H1 (cell line): ENCODE results near the gene KLK12. TPM values are rescaled to one million over a fixed set of nuclear protein-coding genes. Genes with fewer than 3 reads are reported as not detected.

Source experiments
- CTCF ChIA-PET: fragments of 300-600 bp; sonication (Branson Sonifier 250); formaldehyde crosslinking; loops from one replicate; lab custom pipeline; 2021; ENCODE audit not compliant: partially characterized antibody; lab: Charles Lee
- POLR2A ChIA-PET: fragments of 300-600 bp; sonication (Branson Sonifier 250); formaldehyde crosslinking; loops from one replicate; lab custom pipeline; 2021; ENCODE audit warnings: inconsistent platforms; ENCODE audit not compliant: partially characterized antibody; lab: Charles Lee
- DNase-seq, 2 experiments: peaks; one replicate each; pipeline versions ENCODE4 v3.0.0 to v3.0.0-alpha.2; 2010 to 2022; ENCODE audit warnings: low spot score in 2 of 2, low read depth in 1 of 2, mixed read lengths in 1 of 2
- FAIRE-seq: peaks from 2 replicates; lab custom pipeline; 2011; peaks lifted over from hg19 to GRCh38; lab: Jason Lieb, UNC
- H2AFZ ChIP-seq: 2 replicates; pipeline ENCODE4 v1.8.1; 2012; ENCODE audit warnings: low read length, inconsistent platforms
- H2AK5ac ChIP-seq: 2 replicates; pipeline ENCODE4 v1.6.1; 2013; ENCODE audit warnings: low read depth, low read length
- H2BK120ac ChIP-seq: replicated peaks from 2 replicates; pipeline ENCODE3; 2013; ENCODE audit warnings: low read depth, low read length, inconsistent platforms
- H2BK12ac ChIP-seq: 2 replicates; pipeline ENCODE4 v1.6.1; 2013; ENCODE audit warnings: low read depth, low read length
- H2BK15ac ChIP-seq: 2 replicates; pipeline ENCODE4 v1.6.1; 2013; ENCODE audit warnings: low read length
- H2BK20ac ChIP-seq: 2 replicates; pipeline ENCODE4 v1.6.1; 2013; ENCODE audit warnings: low read length
- H2BK5ac ChIP-seq: 2 replicates; pipeline ENCODE4 v1.6.1; 2013; ENCODE audit warnings: low read depth, low read length
- H3K14ac ChIP-seq: 2 replicates; pipeline ENCODE4 v1.6.1; 2013; ENCODE audit warnings: inconsistent platforms; ENCODE audit not compliant: insufficient read length
- H3K18ac ChIP-seq: 2 replicates; pipeline ENCODE4 v1.6.1; 2013; ENCODE audit warnings: low read length; ENCODE audit errors: extremely low read depth
- H3K23ac ChIP-seq: 2 replicates; pipeline ENCODE4 v1.6.1; 2013; ENCODE audit warnings: inconsistent platforms; ENCODE audit not compliant: insufficient read length
- H3K23me2 ChIP-seq: 2 replicates; pipeline ENCODE4 v1.6.1; 2013; ENCODE audit warnings: low read depth, low read length
- H3K27ac ChIP-seq: 2 replicates; pipeline ENCODE4 v1.6.1; 2011; ENCODE audit warnings: low read depth, low read length, inconsistent platforms
- H3K27me3 ChIP-seq, 4 experiments: replicated peaks in 1 of 4; 1 replicate in 1 of 4; 2 replicates in 3 of 4; pipeline versions ENCODE4 v1.6.1 to v1.8.1; 2011 to 2013; ENCODE audit warnings: low read length in 3 of 4, mild to moderate bottlenecking in 3 of 4, inconsistent platforms in 2 of 4, mixed read lengths in 2 of 4, moderate library complexity in 1 of 4; ENCODE audit not compliant: control insufficient read depth in 3 of 4, insufficient read depth in 3 of 4; ENCODE audit errors: extremely low read depth in 1 of 4
- H3K36me3 ChIP-seq, 4 experiments: 2 replicates each; pipeline versions ENCODE4 v1.6.1 to v1.8.1; 2011 to 2013; ENCODE audit warnings: mild to moderate bottlenecking in 4 of 4, low read length in 3 of 4, moderate library complexity in 2 of 4, control low read depth in 1 of 4, inconsistent platforms in 1 of 4; ENCODE audit not compliant: insufficient read depth in 4 of 4, control insufficient read depth in 2 of 4
- H3K4ac ChIP-seq: replicated peaks from 2 replicates; pipeline ENCODE3; 2013; ENCODE audit warnings: low read length, low read depth, mixed read lengths, inconsistent platforms; ENCODE audit not compliant: insufficient read length
- H3K4me1 ChIP-seq, 4 experiments: replicated peaks in 1 of 4; 1 replicate in 1 of 4; 2 replicates in 3 of 4; pipeline versions ENCODE4 v1.6.1 to v1.8.1; 2011 to 2013; ENCODE audit warnings: low read length in 3 of 4, inconsistent platforms in 2 of 4, mixed read lengths in 1 of 4; ENCODE audit not compliant: insufficient read depth in 4 of 4, control insufficient read depth in 3 of 4
- H3K4me2 ChIP-seq, 2 experiments: 2 replicates each; pipeline versions ENCODE4 v1.6.1 to v1.8.1; 2011 to 2013; ENCODE audit warnings: low read depth in 2 of 2, low read length in 2 of 2, control low read depth in 1 of 2, inconsistent platforms in 1 of 2, mild to moderate bottlenecking in 1 of 2; ENCODE audit not compliant: insufficient read depth in 1 of 2
- H3K4me3 ChIP-seq, 4 experiments: fragments of 200-600, 300-600 bp in 1 of 4; sonication (generic), shearing (Covaris generic), sonication (Bioruptor Twin) in 1 of 4; 2 replicates each; pipeline versions ENCODE4 v1.5.1 to v1.8.1; 2011 to 2016; ENCODE audit warnings: low read length in 4 of 4, low read depth in 3 of 4, control low read depth in 2 of 4, inconsistent platforms in 2 of 4, mild to moderate bottlenecking in 2 of 4, mixed read lengths in 1 of 4, moderate library complexity in 1 of 4; ENCODE audit not compliant: insufficient read depth in 2 of 4; ENCODE audit errors: extremely low read depth in 1 of 4
- H3K56ac ChIP-seq: replicated peaks from 2 replicates; pipeline ENCODE3; 2013; ENCODE audit warnings: low read depth, mild to moderate bottlenecking, mixed read lengths, low read length, inconsistent platforms; ENCODE audit not compliant: insufficient read length
- H3K79me1 ChIP-seq: 2 replicates; pipeline ENCODE4 v1.6.1; 2013; ENCODE audit warnings: low read depth, low read length, control low read depth
- H3K79me2 ChIP-seq, 2 experiments: 2 replicates each; pipeline versions ENCODE4 v1.6.1 to v1.8.1; 2012 to 2013; ENCODE audit warnings: low read length in 2 of 2, mild to moderate bottlenecking in 2 of 2, inconsistent platforms in 1 of 2; ENCODE audit not compliant: insufficient read depth in 2 of 2, control insufficient read depth in 1 of 2
- H3K9ac ChIP-seq, 4 experiments: replicated peaks in 1 of 4; 1 replicate in 1 of 4; 2 replicates in 3 of 4; pipeline versions ENCODE4 v1.6.1 to v1.8.1; 2011 to 2013; ENCODE audit warnings: low read depth in 3 of 4, low read length in 3 of 4, control low read depth in 2 of 4, mild to moderate bottlenecking in 2 of 4, moderate library complexity in 2 of 4, inconsistent platforms in 1 of 4; ENCODE audit errors: extremely low read depth in 1 of 4
- H3K9me3 ChIP-seq, 2 experiments: 2 replicates each; pipeline versions ENCODE4 v1.6.1 to v1.8.1; 2012 to 2013; ENCODE audit warnings: mild to moderate bottlenecking in 2 of 2, moderate library complexity in 2 of 2, control low read depth in 1 of 2, inconsistent platforms in 1 of 2, low read depth in 1 of 2, low read length in 1 of 2, mixed read lengths in 1 of 2; ENCODE audit not compliant: insufficient read depth in 2 of 2
- H4K20me1 ChIP-seq, 2 experiments: replicated peaks in 1 of 2; 2 replicates each; pipeline versions ENCODE3 to v1.8.1; 2011 to 2013; ENCODE audit warnings: inconsistent platforms in 2 of 2, low read length in 2 of 2, mild to moderate bottlenecking in 1 of 2; ENCODE audit not compliant: insufficient read depth in 2 of 2, control insufficient read depth in 1 of 2
- H4K5ac ChIP-seq: 2 replicates; pipeline ENCODE4 v1.6.1; 2013; ENCODE audit warnings: low read length, low read depth, mixed read lengths, inconsistent platforms; ENCODE audit not compliant: insufficient read length
- H4K8ac ChIP-seq: 2 replicates; pipeline ENCODE4 v1.8.0; 2013; ENCODE audit warnings: mild to moderate bottlenecking, moderate library complexity, low read length, inconsistent platforms; ENCODE audit not compliant: insufficient read depth; ENCODE audit errors: extremely low read depth
- H4K91ac ChIP-seq: replicated peaks from 2 replicates; pipeline ENCODE3; 2013; ENCODE audit warnings: low read length, mixed read lengths, inconsistent platforms; ENCODE audit not compliant: insufficient read length
- CHD2 ChIP-seq: IDR thresholded peaks from 2 replicates; pipeline ENCODE4 v1.6.1; 2012; ENCODE audit warnings: low read length, improper control_type of control experiment
- CREB1 ChIP-seq: IDR thresholded peaks from 2 replicates; pipeline ENCODE4 v1.6.1; 2012; ENCODE audit warnings: inconsistent platforms
- FOSL1 ChIP-seq: IDR thresholded peaks from 2 replicates; pipeline ENCODE4 v1.6.1; 2011; ENCODE audit warnings: mild to moderate bottlenecking, low read depth, low read length, moderate library complexity; ENCODE audit not compliant: insufficient read depth
- GTF2F1 ChIP-seq: IDR thresholded peaks from 2 replicates; pipeline ENCODE4 v1.6.1; 2012; ENCODE audit warnings: low read depth, low read length, improper control_type of control experiment, borderline replicate concordance
- JUN ChIP-seq: IDR thresholded peaks from 2 replicates; pipeline ENCODE4 v1.6.1; 2011; ENCODE audit warnings: low read depth, mild to moderate bottlenecking, improper control_type of control experiment, low read length
- KDM4A ChIP-seq: IDR thresholded peaks from one replicate; pipeline ENCODE4 v1.7.1; 2012; ENCODE audit warnings: low read depth, mild to moderate bottlenecking, moderate library complexity, low read length, inconsistent platforms; ENCODE audit not compliant: severe bottlenecking
- POLR2AphosphoS5 ChIP-seq: IDR thresholded peaks from 2 replicates; pipeline ENCODE4 v1.6.1; 2011; ENCODE audit warnings: low read depth, low read length
- RAD21 ChIP-seq, 2 experiments: IDR thresholded peaks in 1 of 2; conservative IDR thresholded peaks in 1 of 2; 2 replicates each; pipeline ENCODE4 v1.6.1; 2011; ENCODE audit warnings: low read depth in 2 of 2, low read length in 2 of 2, improper control_type of control experiment in 1 of 2, inconsistent platforms in 1 of 2, mild to moderate bottlenecking in 1 of 2, moderate library complexity in 1 of 2
- RBBP5 ChIP-seq: IDR thresholded peaks from 2 replicates; pipeline ENCODE4 v1.7.1; 2012; ENCODE audit warnings: low read depth, mild to moderate bottlenecking, inconsistent platforms, low read length, moderate library complexity, borderline replicate concordance
- RNF2 ChIP-seq: fragments of 200-900, 300-1000 bp; sonication (generic); IDR thresholded peaks from 2 replicates; pipeline ENCODE4 v1.7.1; 2016; ENCODE audit warnings: borderline replicate concordance, low read depth, mild to moderate bottlenecking, antibody characterized with exemption, low read length; ENCODE audit not compliant: poor library complexity, severe bottlenecking; ENCODE audit errors: missing control alignments
- SIX5 ChIP-seq: IDR thresholded peaks from 2 replicates; pipeline ENCODE4 v1.6.1; 2011; ENCODE audit warnings: mild to moderate bottlenecking, low read depth, low read length
- WGBS, 2 experiments: shearing (Covaris generic) in 1 of 2; methylation state at CpG; one replicate each; pipeline versions ENCODE4 v1.1.6 to v1.1.7; 2013 to 2015; ENCODE audit warnings: low lambda C conversion rate in 2 of 2, mixed read lengths in 2 of 2, inconsistent platforms in 1 of 2, low coverage in 1 of 2, missing lambda C conversion rate in 1 of 2; ENCODE audit not compliant: insufficient replicate concordance in 2 of 2, insufficient coverage in 1 of 2, insufficient read length in 1 of 2; ENCODE audit errors: extremely low coverage in 1 of 2, missing lambda C conversion rate in 1 of 2; 5-methylcytosine and 5-hydroxymethylcytosine counted together
- polyA plus RNA-seq, 7 experiments: library from polyadenylated mRNA; depleted of rRNA in 3 of 7; stranded (reverse) in 5 of 7; unstranded in 2 of 7; fragments of >200 nt in 5 of 7; fragments of 200-250 nt in 2 of 7; gene quantifications; 1 replicate in 5 of 7; 2 replicates in 1 of 7; 4 replicates in 1 of 7; pipeline versions ENCODE4 v1.2.1 to v1.2.3, GENCODE V29; 2011 to 2013; ENCODE audit warnings: missing spikeins in 2 of 7, mixed read lengths in 2 of 7
- total RNA-seq: library from RNA; stranded (reverse); fragmentation: NEBNext Ultra II Directional; extraction: Animal tissue kit (Norgen Biotek cat#: 25700); gene quantifications from 2 replicates; pipeline ENCODE4 v1.2.1, GENCODE V29; 2021

KLK12 gene
- total and polyA plus RNA-seq, 2 of the 8 experiments (the other 6 are each of a cell fraction or from before 2014, with no cell fraction given) = 0.24 TPM; not detected in 1

DNA sequence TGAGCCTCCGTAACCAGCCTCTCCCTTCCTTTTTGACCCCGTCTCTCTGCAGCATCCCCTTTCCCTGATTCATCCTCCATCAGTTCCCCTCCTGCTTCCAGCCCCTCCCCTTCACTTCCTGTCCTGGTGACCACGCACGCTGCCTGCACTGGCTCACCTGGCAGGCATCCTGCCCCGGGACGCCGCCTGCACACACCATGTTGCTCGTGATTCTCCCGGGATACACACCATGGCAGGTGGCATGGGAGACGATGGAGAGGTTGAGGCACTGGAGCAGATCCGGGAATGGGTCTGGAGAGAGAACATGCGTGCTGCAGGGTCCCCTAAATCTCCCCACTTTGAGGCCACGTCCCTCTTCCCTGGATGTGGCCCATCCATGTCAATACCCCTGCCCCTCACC lies 4.2 kb downstream of the KLK12 start:
- Histone ChIP-seq H2BK12ac (peak overlapping the region; percentile 60; the same call in 1 of the 2 replicates), H3K4me1 (peaks cover 0 to 23% (median 14%) of the 10 kb centered on the region in 4 experiments; a peak in 6 of 7 replicates), H3K9me3 (no peaks in the 10 kb centered on the region), H2AK5ac (no peak overlapping the region), H3K79me2 (no peaks in the 10 kb centered on the region), H2AFZ (no peak overlapping the region), H3K27ac (no peak overlapping the region), H3K4me3 (no peak overlapping the region), H2BK20ac (no peak overlapping the region), H3K4ac (no peak overlapping the region), H3K56ac (no peak overlapping the region), H4K20me1 (no peaks in the 10 kb centered on the region), H3K36me3 (no peaks in the 10 kb centered on the region), H3K23ac (no peak overlapping the region), H3K27me3 (no peaks in the 10 kb centered on the region; a peak in 1 of 7 replicates), H4K5ac (no peak overlapping the region), H2BK5ac (no peak overlapping the region), H4K8ac (no peak overlapping the region), H2BK120ac (no peak overlapping the region), H3K23me2 (no peaks in the 10 kb centered on the region), H3K9ac (no peak overlapping the region), H4K91ac (no peak overlapping the region), H3K79me1 (no peaks in the 10 kb centered on the region; the same call in 1 of the 2 replicates), H3K14ac (no peak overlapping the region)
- CTCF ChIA-PET = interaction anchor here (0.9 kb wide), 1 partner anchor 9 kb away, joined by 4 read pairs; no protein-coding TSS in a partner anchor
- no peak for DNase-seq
- POLR2A ChIA-PET = interaction anchor here (0.6 to 1.0 kb wide), 3 partner anchors 11 to 365 kb away, joined by 3 read pairs; partner anchors contain the start of gene KLK10
- FAIRE-seq = no peak
- WGBS, 2 experiments = 87% methylated on average over 11 of the region's 13 CpGs; no CpG with 5 or more reads in 1 of the 2 experiments
- TF ChIP-seq GTF2F1 (no peak), JUN (no peak), POLR2AphosphoS5 (no peak), SIX5 (no peak), RBBP5 (no peak), RNF2 (no peak), CHD2 (no peak), KDM4A (no peak), CREB1 (no peak), RAD21 (IDR thresholded peaks at IDR 0.05 in 1 of 2, conservative IDR thresholded peaks at IDR 0.05 in 1 of 2; ENCODE audit: low read depth in 2 of 2, low read length in 2 of 2) (no peak), FOSL1 (no peak)
- TF ChIP-seq, all 59 proteins: peak for 0
- H2BK15ac ChIP-seq = 0 out of 2 replicates have a peak overlapping the region, but pooled peaks have one; percentile 18
- no peak overlapping the region for H3K4me2 ChIP-seq
- no peak overlapping the region; the same call in 1 of the 2 replicates for H3K18ac ChIP-seq
